ENCODE results near the gene HGFAC.
"Not testable (repeated sequence)": the region's sequence is repeated elsewhere in the genome, so short reads cannot be mapped to it uniquely, and the experiment has no call there.

GRCh38 chr4:3455596-3455995 is 13.8 kb downstream of the HGFAC start:
- not testable (repeated sequence) for TF ChIP-seq CTCF, POLR2A (IDR thresholded peaks at IDR 0.05)

All from esophagus squamous epithelium (tissue), 4 donors.